GM12891 (cell line): ENCODE data around the gene MYO5B.

Experiments used
- POLR2A ChIP-seq: IDR thresholded peaks from 2 replicates; pipeline ENCODE4 v1.6.1; 2011; ENCODE audit warnings: low read depth, low read length, control low read depth
- POLR2AphosphoS5 ChIP-seq: IDR thresholded peaks from 2 replicates; pipeline ENCODE4 v1.6.1; 2011; ENCODE audit warnings: low read depth, low read length, control low read depth
- POU2F2 ChIP-seq: IDR thresholded peaks from 2 replicates; pipeline ENCODE4 v1.6.1; 2011; ENCODE audit warnings: low read depth, mild to moderate bottlenecking, control low read depth, low read length, moderate library complexity
- SPI1 ChIP-seq: IDR thresholded peaks from 2 replicates; pipeline ENCODE4 v1.6.1; 2011; ENCODE audit warnings: low read depth, low read length, control low read depth
- TAF1 ChIP-seq: IDR thresholded peaks from 2 replicates; pipeline ENCODE4 v1.6.1; 2011; ENCODE audit warnings: low read depth, low read length, control low read depth

- TF ChIP-seq POLR2A (no peak), TAF1 (no peak), POLR2AphosphoS5 (no peak), POU2F2 (no peak), SPI1 (no peak)
These were observed 150.5 kb downstream of the MYO5B start for GRCh38 chr18:50044402-50044801.
